Coronary artery (tissue), 2 donors: Measurements from ENCODE around the gene RPS6KA1.
"Not testable (repeated sequence)": the region's sequence is repeated elsewhere in the genome, so short reads cannot be mapped to it uniquely, and the experiment has no call there.

Experiments used
- DNase-seq: peaks from one replicate; pipeline ENCODE4 v3.0.0-alpha.2; 2017; ENCODE audit warnings: low spot score
- H3K27ac ChIP-seq, 2 donors: fragments of 200-600 bp; sonication (generic); one replicate each; pipeline ENCODE4 v1.5.1; 2016 to 2019
- H3K4me3 ChIP-seq: fragments of 200-600 bp; sonication (generic); 2 replicates; pipeline ENCODE4 v1.5.1; 2016; ENCODE audit warnings: mild to moderate bottlenecking, moderate library complexity
- TF ChIP-seq, protein P1 (sequence below): fragments of 200-600 bp; sonication (generic); IDR thresholded peaks from one replicate; pipeline ENCODE4 v1.5.1; 2019; ENCODE audit warnings: antibody characterized with exemption

The RPS6KA1 gene

DNA sequence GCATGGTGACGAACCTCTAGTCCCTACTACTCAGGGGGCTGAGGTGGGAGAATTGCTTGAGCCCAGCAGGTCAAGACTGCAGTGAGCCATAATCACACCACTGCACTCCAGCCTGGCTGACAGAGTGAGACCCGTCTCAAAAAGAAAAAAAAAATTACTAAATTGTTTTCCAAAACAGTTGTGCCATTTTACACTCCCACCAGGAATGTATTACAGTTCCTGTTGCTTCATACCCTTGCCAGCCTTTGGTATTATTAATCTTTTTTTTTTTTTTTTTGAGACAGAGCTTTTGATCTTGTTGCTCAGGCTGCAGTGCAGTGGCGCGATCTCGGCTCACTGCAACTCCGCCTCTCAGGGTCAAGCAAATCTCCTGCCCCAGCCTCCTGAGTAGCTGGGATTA is 55.9 kb downstream of the RPS6KA1 start:
- Histone ChIP-seq H3K27ac (no peak overlapping the region), H3K4me3 (no peak overlapping the region)
- TF ChIP-seq, protein P1, sequence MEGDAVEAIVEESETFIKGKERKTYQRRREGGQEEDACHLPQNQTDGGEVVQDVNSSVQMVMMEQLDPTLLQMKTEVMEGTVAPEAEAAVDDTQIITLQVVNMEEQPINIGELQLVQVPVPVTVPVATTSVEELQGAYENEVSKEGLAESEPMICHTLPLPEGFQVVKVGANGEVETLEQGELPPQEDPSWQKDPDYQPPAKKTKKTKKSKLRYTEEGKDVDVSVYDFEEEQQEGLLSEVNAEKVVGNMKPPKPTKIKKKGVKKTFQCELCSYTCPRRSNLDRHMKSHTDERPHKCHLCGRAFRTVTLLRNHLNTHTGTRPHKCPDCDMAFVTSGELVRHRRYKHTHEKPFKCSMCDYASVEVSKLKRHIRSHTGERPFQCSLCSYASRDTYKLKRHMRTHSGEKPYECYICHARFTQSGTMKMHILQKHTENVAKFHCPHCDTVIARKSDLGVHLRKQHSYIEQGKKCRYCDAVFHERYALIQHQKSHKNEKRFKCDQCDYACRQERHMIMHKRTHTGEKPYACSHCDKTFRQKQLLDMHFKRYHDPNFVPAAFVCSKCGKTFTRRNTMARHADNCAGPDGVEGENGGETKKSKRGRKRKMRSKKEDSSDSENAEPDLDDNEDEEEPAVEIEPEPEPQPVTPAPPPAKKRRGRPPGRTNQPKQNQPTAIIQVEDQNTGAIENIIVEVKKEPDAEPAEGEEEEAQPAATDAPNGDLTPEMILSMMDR, result no peak
- DNase-seq, result no peak

DNA sequence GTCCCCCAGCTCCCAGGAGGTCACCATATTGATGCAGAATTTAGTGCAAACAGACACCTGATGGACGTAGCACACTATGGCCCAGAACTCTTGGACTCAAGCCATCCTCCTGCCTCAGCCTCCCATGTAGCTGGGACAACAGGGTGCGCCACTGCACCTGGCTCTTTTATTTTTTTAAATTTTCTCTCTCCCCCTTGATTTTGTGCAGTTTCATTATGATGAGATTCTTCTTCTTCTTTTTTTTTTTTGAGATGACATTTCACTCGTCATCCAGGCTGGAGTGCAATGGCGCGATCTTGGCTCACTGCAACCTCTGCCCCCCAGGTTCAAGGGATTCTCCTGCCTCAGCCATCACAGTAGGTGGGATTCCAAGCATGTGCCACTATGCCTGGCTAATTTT is 63.8 kb downstream of the RPS6KA1 start:
- TF ChIP-seq, protein P1, result no peak
- no peak for DNase-seq
- H3K27ac ChIP-seq, result no peak overlapping the region
- H3K4me3 ChIP-seq, result no peak overlapping the region

DNA sequence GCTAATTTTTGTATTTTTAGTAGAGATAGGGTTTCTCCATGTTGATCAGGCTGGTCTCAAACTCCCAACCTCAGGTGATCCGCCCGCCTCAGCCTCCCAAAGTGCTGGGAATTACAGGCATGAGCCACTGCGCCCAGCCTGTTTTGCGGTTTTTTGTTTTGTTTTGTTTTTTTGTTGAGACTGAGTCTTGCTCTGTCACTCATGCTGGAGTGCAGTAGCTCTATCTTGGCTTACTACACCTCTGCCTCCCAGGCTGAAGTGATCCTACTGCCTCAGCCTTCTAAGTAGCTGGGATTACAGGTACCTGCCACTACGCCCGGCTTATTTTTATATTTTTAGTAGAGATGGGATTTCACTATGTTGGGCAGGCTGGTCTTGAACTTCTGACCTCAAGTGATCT is 65.0 kb downstream of the RPS6KA1 start:
- DNase-seq, H3K4me3 ChIP-seq: not testable (repeated sequence)

DNA sequence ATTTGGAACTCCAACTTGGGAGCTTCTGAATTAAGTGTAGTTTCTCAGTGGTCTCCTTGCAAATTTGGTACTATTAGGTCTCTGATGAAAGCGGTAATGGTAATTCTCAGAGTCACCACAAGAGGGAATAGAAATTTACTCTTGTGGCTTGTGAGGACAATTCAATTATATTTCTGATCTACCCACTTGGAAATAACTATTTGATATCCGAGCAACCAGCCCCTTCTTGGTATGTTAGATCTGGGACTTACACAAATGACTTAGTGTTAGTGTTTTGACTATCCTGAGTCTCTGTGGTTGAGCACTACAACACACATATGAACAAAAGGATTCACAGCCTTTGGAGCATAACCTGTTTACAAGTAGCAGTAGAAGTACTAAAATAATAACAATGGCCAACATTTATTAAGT is 68.1 kb downstream of the RPS6KA1 start:
- TF ChIP-seq, protein P1, result peak; percentile 61
- Histone ChIP-seq H3K4me3 (no peak overlapping the region), H3K27ac (no peak overlapping the region)
- no peak for DNase-seq

More for the DNA sequence above, 65.0 kb downstream of the RPS6KA1 start:
- not testable (repeated sequence) for H3K27ac ChIP-seq

DNA sequence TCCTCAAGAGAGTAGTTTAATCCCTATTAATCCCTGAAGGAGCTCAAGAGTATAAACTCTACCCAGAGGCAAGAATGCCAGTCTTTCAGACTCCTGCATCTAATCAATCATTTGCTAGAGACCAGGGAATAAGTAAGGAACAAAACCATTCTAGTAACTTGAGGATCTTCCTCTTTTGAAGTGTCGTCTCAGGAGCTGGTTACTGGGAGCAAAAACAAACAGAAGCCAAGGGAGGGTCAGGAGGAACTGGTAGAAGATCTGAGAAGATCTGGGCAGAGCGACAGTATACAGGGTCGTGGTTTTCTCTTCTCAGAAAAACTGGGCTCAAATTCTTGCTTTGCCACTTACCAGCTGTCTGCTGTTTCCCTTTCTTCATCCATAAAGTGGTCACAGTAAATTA is 69.3 kb downstream of the RPS6KA1 start:
- DNase-seq, result no peak
- H3K4me3 ChIP-seq, result no peak overlapping the region
- H3K27ac ChIP-seq, result peak overlapping the region in 1 of 2 donors; percentile 51
- TF ChIP-seq, protein P1, result no peak

DNA sequence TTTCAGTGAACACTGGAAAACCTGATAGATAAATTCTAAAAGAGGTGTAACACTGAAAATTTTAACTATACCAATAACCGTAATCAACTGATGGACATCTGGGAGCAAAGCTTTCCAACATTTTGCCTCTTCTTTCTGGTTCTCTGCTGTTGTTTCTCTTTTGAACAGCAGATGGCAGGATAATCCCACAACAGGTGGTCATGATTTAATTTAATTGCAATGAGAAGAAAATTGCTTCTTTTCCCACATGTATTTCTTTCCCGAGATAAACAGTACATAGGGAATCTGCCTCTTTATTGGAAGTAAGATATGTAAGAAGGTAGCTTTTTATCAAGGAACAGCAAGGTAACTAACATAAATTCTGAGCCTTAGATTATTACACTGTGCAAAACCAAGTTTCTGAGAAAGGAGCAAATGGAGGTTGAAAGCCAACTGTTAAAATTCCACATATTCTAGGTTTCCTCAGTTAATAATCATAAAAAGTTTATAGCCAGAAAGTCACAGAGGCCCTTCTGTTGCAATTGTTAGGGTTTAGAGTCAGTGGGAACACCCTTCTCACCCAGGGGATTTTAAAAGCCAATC is 72.9 kb downstream of the RPS6KA1 start:
- Histone ChIP-seq H3K4me3 (no peak overlapping the region), H3K27ac (no peak overlapping the region)
- no peak for DNase-seq
- TF ChIP-seq, protein P1, result peak; percentile 72

DNA sequence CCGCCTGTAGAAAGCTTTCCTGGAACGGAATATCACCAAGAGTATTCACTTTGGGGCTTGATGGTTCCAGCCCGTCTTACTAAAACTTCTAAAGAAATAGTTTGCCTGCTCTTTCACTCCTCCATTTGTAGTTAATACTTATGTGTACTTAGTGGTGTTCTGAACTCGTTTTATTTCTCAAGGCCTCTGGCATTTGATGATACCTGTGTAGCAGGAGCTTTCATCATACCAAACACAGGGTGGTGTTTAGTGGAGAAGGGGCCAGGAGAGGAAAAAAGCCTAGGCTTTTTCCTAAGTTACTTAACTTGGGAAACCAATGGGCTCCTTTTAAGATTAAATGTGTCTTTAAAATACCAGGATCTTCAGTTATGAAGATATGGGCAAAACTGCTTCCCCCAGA is 74.3 kb downstream of the RPS6KA1 start:
- no peak overlapping the region for H3K4me3 ChIP-seq
- TF ChIP-seq, protein P1, result no peak

More for the DNA sequence above, 74.3 kb downstream of the RPS6KA1 start:
- no peak overlapping the region for H3K27ac ChIP-seq
- DNase-seq, result no peak
